DOHH2 (cell line): Measurements from ENCODE around the gene SPC25.

Source experiments
- H3F3A ChIP-seq: fragments of 200-600 bp; sonication (generic), shearing (Covaris generic); 2 replicates; pipeline ENCODE4 v1.6.0; 2016; ENCODE audit warnings: antibody characterized with exemption, mild to moderate bottlenecking; ENCODE audit not compliant: control insufficient read depth, insufficient read depth
- H3K27ac ChIP-seq: fragments of 200-600 bp; sonication (generic); 2 replicates; pipeline ENCODE4 v1.5.1; 2014; ENCODE audit warnings: low read depth, mild to moderate bottlenecking, low read length, moderate library complexity
- H3K27me3 ChIP-seq: fragments of 200-600 bp; sonication (generic); 2 replicates; pipeline ENCODE4 v1.6.1; 2014; ENCODE audit warnings: mild to moderate bottlenecking, low read length, mixed read lengths; ENCODE audit not compliant: control insufficient read depth
- H3K36me3 ChIP-seq: fragments of 200-600 bp; sonication (generic); 2 replicates; pipeline ENCODE4 v1.6.1; 2014; ENCODE audit warnings: mild to moderate bottlenecking, low read length, moderate library complexity, mixed read lengths; ENCODE audit not compliant: control insufficient read depth
- H3K4me1 ChIP-seq: fragments of 200-600 bp; sonication (generic); 2 replicates; pipeline ENCODE4 v1.6.1; 2014; ENCODE audit warnings: mild to moderate bottlenecking, low read length, mixed read lengths; ENCODE audit not compliant: control insufficient read depth
- H3K4me2 ChIP-seq: fragments of 200-600 bp; sonication (generic); 2 replicates; pipeline ENCODE4 v1.6.0; 2014; ENCODE audit warnings: mild to moderate bottlenecking, low read length, moderate library complexity
- H3K4me3 ChIP-seq: fragments of 200-600 bp; sonication (generic); 2 replicates; pipeline ENCODE4 v1.5.1; 2014; ENCODE audit warnings: mild to moderate bottlenecking, low read length, mixed read lengths
- H3K79me2 ChIP-seq: fragments of 200-600 bp; sonication (generic); 2 replicates; pipeline ENCODE4 v1.6.1; 2014; ENCODE audit warnings: mild to moderate bottlenecking, low read length, mixed read lengths; ENCODE audit not compliant: control insufficient read depth
- H3K9me2 ChIP-seq: fragments of 200-600 bp; sonication (generic); replicated peaks from 2 replicates; pipeline ENCODE4 v1.6.1; 2014; ENCODE audit warnings: mild to moderate bottlenecking, low read length, mixed read lengths; ENCODE audit not compliant: control insufficient read depth
- H3K9me3 ChIP-seq: fragments of 200-600 bp; sonication (generic); 2 replicates; pipeline ENCODE4 v1.6.1; 2014; ENCODE audit warnings: antibody characterized with exemption, low read length, mixed read lengths; ENCODE audit not compliant: control insufficient read depth, insufficient read depth
- H4K20me1 ChIP-seq: fragments of 200-600 bp; sonication (generic); 2 replicates; pipeline ENCODE4 v1.6.0; 2014; ENCODE audit warnings: low read depth, mild to moderate bottlenecking, antibody characterized with exemption, low read length, moderate library complexity; ENCODE audit not compliant: control insufficient read depth, insufficient read depth
- CTCF ChIP-seq: fragments of 200-600 bp; sonication (generic); IDR thresholded peaks from one replicate; pipeline ENCODE4 v1.5.1; 2014; ENCODE audit warnings: antibody characterized with exemption, mild to moderate bottlenecking, low read depth, low read length; ENCODE audit not compliant: poor library complexity, severe bottlenecking
- EZH2phosphoT487 ChIP-seq: fragments of 200-600 bp; sonication (generic); IDR thresholded peaks from 2 replicates; pipeline ENCODE4 v1.6.1; 2017; ENCODE audit warnings: borderline replicate concordance, mild to moderate bottlenecking, antibody characterized with exemption, low read length, moderate library complexity, mixed read lengths

The SPC25 gene

GRCh38 chr2:168907940-168908662 is 17.9 kb upstream of the SPC25 start:
- Histone ChIP-seq H3K36me3 (no peaks in the 10 kb centered on the region), H3K27me3 (peaks cover 7% of the 10 kb centered on the region; the same call in 1 of the 2 replicates), H3K79me2 (no peaks in the 10 kb centered on the region), H3K4me3 (no peak overlapping the region), H3K9me2 (no peaks in the 10 kb centered on the region), H3K4me1 (no peaks in the 10 kb centered on the region), H4K20me1 (no peaks in the 10 kb centered on the region), H3F3A (no peaks in the 10 kb centered on the region), H3K27ac (no peak overlapping the region), H3K9me3 (no peaks in the 10 kb centered on the region), H3K4me2 (no peak overlapping the region)
- TF ChIP-seq CTCF, result no peak
- TF ChIP-seq EZH2phosphoT487, result no peak

GRCh38 chr2:168904358-168904757 is 14.1 kb upstream of the SPC25 start:
- Histone ChIP-seq H3K27ac (no peak overlapping the region), H3K79me2 (no peaks in the 10 kb centered on the region), H3K4me1 (no peaks in the 10 kb centered on the region), H3F3A (no peaks in the 10 kb centered on the region), H3K9me2 (no peaks in the 10 kb centered on the region), H3K36me3 (no peaks in the 10 kb centered on the region), H4K20me1 (no peaks in the 10 kb centered on the region), H3K27me3 (peaks cover 7% of the 10 kb centered on the region; the same call in 1 of the 2 replicates), H3K4me3 (no peak overlapping the region), H3K4me2 (no peak overlapping the region), H3K9me3 (no peaks in the 10 kb centered on the region)
- TF ChIP-seq EZH2phosphoT487, result no peak
- no peak for TF ChIP-seq CTCF

GRCh38 chr2:168903888-168904287 is 13.7 kb upstream of the SPC25 start:
- no peaks in the 10 kb centered on the region for H3F3A ChIP-seq
- no peaks in the 10 kb centered on the region for H3K9me3 ChIP-seq
- no peaks in the 10 kb centered on the region for H3K9me2 ChIP-seq
- no peak for TF ChIP-seq CTCF
- no peak for TF ChIP-seq EZH2phosphoT487
- peaks cover 7% of the 10 kb centered on the region; the same call in 1 of the 2 replicates for H3K27me3 ChIP-seq
- H3K36me3 ChIP-seq, result no peaks in the 10 kb centered on the region
- no peak overlapping the region for H3K4me3 ChIP-seq
- H3K4me2 ChIP-seq, result no peak overlapping the region
- H3K79me2 ChIP-seq, result no peaks in the 10 kb centered on the region
- no peak overlapping the region for H3K27ac ChIP-seq
- no peaks in the 10 kb centered on the region for H4K20me1 ChIP-seq
- no peaks in the 10 kb centered on the region for H3K4me1 ChIP-seq
